ENCODE results near the gene RPE.

Gene RPE

DNA sequence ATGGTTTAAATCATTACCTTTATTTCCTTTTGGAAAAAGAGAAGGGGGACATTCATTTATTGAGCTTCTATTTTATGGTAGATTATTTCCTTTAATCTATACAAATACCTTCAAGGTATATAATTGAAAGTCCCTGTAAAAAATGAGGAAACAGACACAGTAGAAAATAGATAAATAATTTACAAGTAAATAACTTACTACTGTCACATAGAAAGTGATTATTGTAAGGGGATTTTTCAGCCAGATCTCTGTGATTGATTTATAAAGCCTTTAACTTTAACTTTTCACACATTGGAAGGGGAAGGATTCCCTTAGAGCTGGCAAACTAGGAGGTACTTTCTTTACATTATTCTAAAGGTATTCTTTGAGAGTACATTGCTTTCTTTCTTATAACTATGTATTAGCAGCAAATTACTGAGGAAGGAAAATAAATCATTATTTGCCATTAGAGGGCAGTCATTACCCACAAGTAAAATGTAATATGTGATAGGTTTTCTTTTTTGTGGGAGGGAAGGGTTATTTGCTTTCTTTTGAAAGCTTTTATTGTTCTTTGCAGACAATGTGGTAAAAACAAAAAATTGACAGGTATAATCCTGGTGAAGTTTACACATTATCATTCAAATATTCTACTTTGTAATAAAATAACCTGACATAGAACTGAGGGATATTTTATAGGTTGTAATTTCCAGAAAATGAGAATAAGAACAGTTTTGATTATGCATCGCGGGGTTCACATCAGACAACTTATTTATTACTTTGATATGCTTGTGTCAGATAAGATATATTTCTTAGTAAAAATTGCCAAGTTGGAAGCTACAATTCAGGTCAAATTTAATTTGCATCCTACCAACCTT is 24.8 kb upstream of the RPE start:
- CTCF ChIA-PET: interaction anchor here (0.6 to 9.8 kb wide), 13 partner anchors 9 to 512 kb away, joined by 3 to 124 read pairs (median 3); no protein-coding TSS in a partner anchor
- Histone ChIP-seq H3K27me3 (replicated peaks in 2 of 5; ENCODE audit: control insufficient read depth in 4 of 5, insufficient read depth in 5 of 5, low read length in 4 of 5) (peaks cover 0 to 2% (median 0%) of the 10 kb centered on the region in 5 experiments), H3K36me3 (ENCODE audit: control insufficient read depth in 4 of 4, insufficient read depth in 4 of 4, low read length in 3 of 4) (no peaks in the 10 kb centered on the region), H3K27ac (ENCODE audit: insufficient read depth in 1 of 2, low read depth in 1 of 2, low read length in 2 of 2, poor library complexity in 1 of 2, severe bottlenecking in 2 of 2) (no peak overlapping the region), H3K4me1 (ENCODE audit: control extremely low read depth in 1 of 4, control insufficient read depth in 4 of 4, insufficient read depth in 4 of 4, low read length in 3 of 4) (no peaks in the 10 kb centered on the region), H3K9me3 (ENCODE audit: control extremely low read depth in 1 of 5, control insufficient read depth in 4 of 5, insufficient read depth in 2 of 5, low read depth in 1 of 5, low read length in 4 of 5) (no peaks in the 10 kb centered on the region), H3K4me3 (ENCODE audit: control insufficient read depth in 1 of 7, extremely low read depth in 1 of 7, insufficient read depth in 4 of 7, low read depth in 2 of 7, low read length in 6 of 7) (no peak overlapping the region)
- no CpG with 5 or more reads among the region's 2 CpGs for WGBS (ENCODE audit: insufficient coverage)
- POLR2A ChIA-PET: no interaction called here
- peak; percentile 56 to 74 (median 69) for DNase-seq

DNA sequence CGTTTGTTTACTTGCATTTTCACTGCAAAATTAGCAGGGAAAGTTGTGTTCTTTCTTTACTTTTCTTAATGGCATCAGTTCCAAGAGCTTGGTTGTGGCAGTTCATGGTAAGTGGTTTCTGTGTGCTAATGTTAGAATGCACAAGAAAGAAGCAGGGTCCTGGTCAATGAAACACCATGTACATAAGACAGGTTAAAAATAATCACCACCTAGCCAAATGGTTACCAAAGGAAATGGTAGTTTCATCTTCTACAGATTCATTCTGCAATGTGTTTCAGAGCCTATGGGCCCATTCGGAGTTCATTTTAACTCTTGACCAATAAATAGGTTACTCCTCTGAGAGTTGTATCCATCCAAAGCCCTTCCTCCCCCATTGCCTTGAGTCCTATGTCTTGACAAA is 18.1 kb upstream of the RPE start:
- CTCF ChIA-PET: interaction anchor here (1.3 to 3.7 kb wide), 3 partner anchors 8 to 212 kb away, joined by 6 to 21 read pairs (median 7); no protein-coding TSS in a partner anchor
- H3K36me3 ChIP-seq (ENCODE audit: control insufficient read depth in 4 of 4, insufficient read depth in 4 of 4, low read length in 3 of 4): no peaks in the 10 kb centered on the region
- peaks cover 8 to 27% (median 22%) of the 10 kb centered on the region in 4 experiments for H3K4me1 ChIP-seq (ENCODE audit: control extremely low read depth in 1 of 4, control insufficient read depth in 4 of 4, insufficient read depth in 4 of 4, low read length in 3 of 4)
- 100% methylated on average over 2 of the region's 2 CpGs for WGBS (ENCODE audit: insufficient coverage)
- POLR2A ChIA-PET: no interaction called here
- H3K9me3 ChIP-seq (ENCODE audit: control extremely low read depth in 1 of 5, control insufficient read depth in 4 of 5, insufficient read depth in 2 of 5, low read depth in 1 of 5, low read length in 4 of 5): no peaks in the 10 kb centered on the region
- no peaks in the 10 kb centered on the region for H3K27me3 ChIP-seq (replicated peaks in 2 of 5; ENCODE audit: control insufficient read depth in 4 of 5, insufficient read depth in 5 of 5, low read length in 4 of 5)
- DNase-seq: no peak
- H3K4me3 ChIP-seq (ENCODE audit: control insufficient read depth in 1 of 7, extremely low read depth in 1 of 7, insufficient read depth in 4 of 7, low read depth in 2 of 7, low read length in 6 of 7): no peak overlapping the region
- no peak overlapping the region for H3K27ac ChIP-seq (ENCODE audit: insufficient read depth in 1 of 2, low read depth in 1 of 2, low read length in 2 of 2, poor library complexity in 1 of 2, severe bottlenecking in 2 of 2)

DNA sequence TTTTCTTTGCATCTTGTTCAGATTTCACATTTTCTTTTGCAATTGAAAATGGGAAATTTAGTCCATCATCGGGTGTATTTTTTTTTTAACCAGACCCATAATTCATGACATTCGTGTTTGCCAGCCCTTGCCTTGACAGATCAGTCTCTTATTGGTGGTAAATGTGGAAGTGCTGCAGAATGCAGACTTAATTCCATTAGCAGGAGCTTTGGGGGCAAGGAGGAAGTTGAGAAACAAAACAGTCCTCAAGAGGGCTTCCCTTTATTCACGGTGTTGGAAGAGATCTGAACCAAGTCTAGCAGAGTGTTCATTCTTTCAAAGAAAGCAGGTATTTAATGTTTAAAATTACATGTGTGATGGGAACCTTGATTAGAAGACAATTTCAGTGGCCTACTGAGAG is 16.6 kb upstream of the RPE start:
- POLR2A ChIA-PET: interaction anchor here (1.0 kb wide), 1 partner anchor 10 kb away, joined by 3 read pairs; no protein-coding TSS in a partner anchor
- Histone ChIP-seq H3K27me3 (replicated peaks in 2 of 5; ENCODE audit: control insufficient read depth in 4 of 5, insufficient read depth in 5 of 5, low read length in 4 of 5) (no peaks in the 10 kb centered on the region), H3K4me1 (ENCODE audit: control extremely low read depth in 1 of 4, control insufficient read depth in 4 of 4, insufficient read depth in 4 of 4, low read length in 3 of 4) (peaks cover 8 to 27% (median 22%) of the 10 kb centered on the region in 4 experiments), H3K27ac (ENCODE audit: insufficient read depth in 1 of 2, low read depth in 1 of 2, low read length in 2 of 2, poor library complexity in 1 of 2, severe bottlenecking in 2 of 2) (peak overlapping the region in 1 of 2 experiments; percentile 31), H3K9me3 (ENCODE audit: control extremely low read depth in 1 of 5, control insufficient read depth in 4 of 5, insufficient read depth in 2 of 5, low read depth in 1 of 5, low read length in 4 of 5) (no peaks in the 10 kb centered on the region), H3K36me3 (ENCODE audit: control insufficient read depth in 4 of 4, insufficient read depth in 4 of 4, low read length in 3 of 4) (no peaks in the 10 kb centered on the region), H3K4me3 (ENCODE audit: control insufficient read depth in 1 of 7, extremely low read depth in 1 of 7, insufficient read depth in 4 of 7, low read depth in 2 of 7, low read length in 6 of 7) (peak overlapping the region in 2 of 7 experiments; percentile 18 to 42)
- 0% methylated on average over 1 of the region's 3 CpGs for WGBS (ENCODE audit: insufficient coverage)
- CTCF ChIA-PET: interaction anchor here (0.8 to 3.7 kb wide), 5 partner anchors 8 to 210 kb away, joined by 3 to 21 read pairs (median 3); no protein-coding TSS in a partner anchor
- DNase-seq: peak in 2 of 3 donors; percentile 72 to 82

DNA sequence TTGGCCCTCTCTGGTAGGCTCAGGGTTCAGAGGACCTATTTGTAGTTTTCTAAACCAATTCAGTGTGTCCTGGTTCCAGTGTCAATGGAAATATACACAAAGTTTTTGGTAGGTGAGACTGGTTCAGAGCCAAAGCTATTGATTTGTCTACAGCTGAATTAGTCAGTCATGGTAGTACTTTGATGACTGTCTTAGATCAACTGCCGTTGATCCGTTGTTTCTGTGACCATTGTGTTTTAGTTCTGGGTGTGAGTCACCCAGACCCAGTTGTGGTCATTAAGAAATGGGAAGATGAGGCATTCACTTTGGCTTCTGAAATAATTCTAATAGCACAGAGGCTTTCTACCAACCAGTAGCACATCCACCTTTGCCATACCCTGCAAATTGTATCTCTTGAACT is 16.0 kb upstream of the RPE start:
- 100% methylated on average over 2 of the region's 2 CpGs for WGBS (ENCODE audit: insufficient coverage)
- peak overlapping the region in 2 of 7 experiments; percentile 18 to 42 for H3K4me3 ChIP-seq (ENCODE audit: control insufficient read depth in 1 of 7, extremely low read depth in 1 of 7, insufficient read depth in 4 of 7, low read depth in 2 of 7, low read length in 6 of 7)
- peak overlapping the region in 1 of 2 experiments; percentile 31 for H3K27ac ChIP-seq (ENCODE audit: insufficient read depth in 1 of 2, low read depth in 1 of 2, low read length in 2 of 2, poor library complexity in 1 of 2, severe bottlenecking in 2 of 2)
- no peaks in the 10 kb centered on the region for H3K36me3 ChIP-seq (ENCODE audit: control insufficient read depth in 4 of 4, insufficient read depth in 4 of 4, low read length in 3 of 4)
- H3K27me3 ChIP-seq (replicated peaks in 2 of 5; ENCODE audit: control insufficient read depth in 4 of 5, insufficient read depth in 5 of 5, low read length in 4 of 5): no peaks in the 10 kb centered on the region
- H3K9me3 ChIP-seq (ENCODE audit: control extremely low read depth in 1 of 5, control insufficient read depth in 4 of 5, insufficient read depth in 2 of 5, low read depth in 1 of 5, low read length in 4 of 5): no peaks in the 10 kb centered on the region
- peak in 2 of 3 donors; percentile 38 to 41 for DNase-seq
- peaks cover 8 to 27% (median 22%) of the 10 kb centered on the region in 4 experiments for H3K4me1 ChIP-seq (ENCODE audit: control extremely low read depth in 1 of 4, control insufficient read depth in 4 of 4, insufficient read depth in 4 of 4, low read length in 3 of 4)
- CTCF ChIA-PET: interaction anchor here (0.8 to 3.7 kb wide), 5 partner anchors 8 to 210 kb away, joined by 3 to 21 read pairs (median 3); no protein-coding TSS in a partner anchor
- POLR2A ChIA-PET: no interaction called here

DNA sequence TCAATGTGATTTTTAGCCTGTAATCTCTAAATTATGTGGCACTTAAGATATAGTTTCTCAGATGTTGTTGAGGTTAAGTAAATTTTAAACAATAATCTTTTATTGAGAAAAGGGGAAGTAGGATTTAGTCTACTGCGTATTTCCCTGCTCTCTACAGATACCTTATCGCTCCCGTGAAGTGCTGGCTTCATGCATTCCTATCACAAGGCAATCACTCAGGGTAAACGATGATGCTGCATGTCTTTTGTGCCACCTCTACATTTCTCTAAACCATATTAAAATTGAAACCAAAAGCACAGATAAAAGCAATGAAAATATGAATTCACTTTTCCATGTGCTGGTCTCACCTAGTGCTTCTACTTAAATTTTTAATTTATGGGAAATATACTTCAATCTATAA is 14.4 kb upstream of the RPE start:
- ChIA-PET POLR2A (no interaction called here), CTCF (interaction anchor here (1.0 to 3.7 kb wide), 2 partner anchors 207 to 208 kb away, joined by 4 to 21 read pairs; no protein-coding TSS in a partner anchor)
- no peaks in the 10 kb centered on the region for H3K27me3 ChIP-seq (replicated peaks in 2 of 5; ENCODE audit: control insufficient read depth in 4 of 5, insufficient read depth in 5 of 5, low read length in 4 of 5)
- 5% methylated on average over 4 of the region's 4 CpGs for WGBS (ENCODE audit: insufficient coverage)
- DNase-seq: peak; percentile 67 to 91 (median 81)
- H3K9me3 ChIP-seq (ENCODE audit: control extremely low read depth in 1 of 5, control insufficient read depth in 4 of 5, insufficient read depth in 2 of 5, low read depth in 1 of 5, low read length in 4 of 5): no peaks in the 10 kb centered on the region
- H3K4me3 ChIP-seq (ENCODE audit: control insufficient read depth in 1 of 7, extremely low read depth in 1 of 7, insufficient read depth in 4 of 7, low read depth in 2 of 7, low read length in 6 of 7): peak overlapping the region in 3 of 7 experiments; percentile 20 to 69 (median 33)
- H3K27ac ChIP-seq (ENCODE audit: insufficient read depth in 1 of 2, low read depth in 1 of 2, low read length in 2 of 2, poor library complexity in 1 of 2, severe bottlenecking in 2 of 2): no peak overlapping the region
- no peaks in the 10 kb centered on the region for H3K36me3 ChIP-seq (ENCODE audit: control insufficient read depth in 4 of 4, insufficient read depth in 4 of 4, low read length in 3 of 4)
- peaks cover 8 to 31% (median 22%) of the 10 kb centered on the region in 4 experiments for H3K4me1 ChIP-seq (ENCODE audit: control extremely low read depth in 1 of 4, control insufficient read depth in 4 of 4, insufficient read depth in 4 of 4, low read length in 3 of 4)

DNA sequence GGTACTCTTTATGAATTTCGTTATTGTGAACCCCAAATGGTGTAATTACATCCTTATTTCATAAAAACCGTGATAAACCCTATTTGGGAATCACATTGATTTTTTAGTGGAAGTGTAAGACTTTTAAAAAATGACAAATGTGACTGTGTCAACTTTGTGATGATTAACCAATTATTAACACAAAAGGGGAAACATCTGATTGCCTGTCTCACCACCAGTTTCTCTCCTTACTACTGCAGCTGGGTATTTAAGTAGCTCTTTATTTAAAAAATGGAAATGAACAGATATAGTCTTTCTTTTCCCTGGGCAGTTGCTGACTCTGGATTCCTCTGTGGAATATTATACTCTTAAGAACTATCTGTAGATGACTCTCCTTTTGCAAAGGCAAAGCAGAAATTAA is 11.6 kb upstream of the RPE start:
- no peaks in the 10 kb centered on the region for H3K36me3 ChIP-seq (ENCODE audit: control insufficient read depth in 4 of 4, insufficient read depth in 4 of 4, low read length in 3 of 4)
- H3K4me3 ChIP-seq (ENCODE audit: control insufficient read depth in 1 of 7, extremely low read depth in 1 of 7, insufficient read depth in 4 of 7, low read depth in 2 of 7, low read length in 6 of 7): no peak overlapping the region
- no CpG with 5 or more reads among the region's 2 CpGs for WGBS (ENCODE audit: insufficient coverage)
- CTCF ChIA-PET: interaction anchor here (1.2 kb wide), 1 partner anchor 181 kb away, joined by 3 read pairs; no protein-coding TSS in a partner anchor
- POLR2A ChIA-PET: no interaction called here
- H3K27ac ChIP-seq (ENCODE audit: insufficient read depth in 1 of 2, low read depth in 1 of 2, low read length in 2 of 2, poor library complexity in 1 of 2, severe bottlenecking in 2 of 2): no peak overlapping the region
- no peaks in the 10 kb centered on the region for H3K27me3 ChIP-seq (replicated peaks in 2 of 5; ENCODE audit: control insufficient read depth in 4 of 5, insufficient read depth in 5 of 5, low read length in 4 of 5)
- no peak for DNase-seq
- peaks cover 6 to 26% (median 17%) of the 10 kb centered on the region in 4 experiments for H3K4me1 ChIP-seq (ENCODE audit: control extremely low read depth in 1 of 4, control insufficient read depth in 4 of 4, insufficient read depth in 4 of 4, low read length in 3 of 4)
- H3K9me3 ChIP-seq (ENCODE audit: control extremely low read depth in 1 of 5, control insufficient read depth in 4 of 5, insufficient read depth in 2 of 5, low read depth in 1 of 5, low read length in 4 of 5): no peaks in the 10 kb centered on the region

DNA sequence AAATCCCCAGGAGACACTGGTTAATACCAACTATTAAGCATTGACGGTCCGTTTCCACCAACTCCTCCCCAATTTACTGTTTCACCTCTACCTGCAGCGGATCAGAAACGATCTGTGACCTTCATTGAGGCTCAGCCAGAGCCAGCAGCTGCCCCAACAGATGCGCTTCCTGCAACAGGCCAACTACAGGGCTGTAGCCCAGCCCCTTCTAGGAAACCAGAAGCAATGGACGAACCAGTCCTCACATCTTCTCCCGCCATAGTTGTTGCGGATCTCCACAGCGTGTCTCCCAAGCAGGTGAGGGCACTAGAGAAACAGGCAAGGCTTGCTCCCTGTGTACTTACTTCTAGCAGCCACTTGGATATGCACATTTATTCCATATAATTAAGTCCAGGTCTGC is 8.5 kb upstream of the RPE start:
- H3K27ac ChIP-seq (ENCODE audit: insufficient read depth in 1 of 2, low read depth in 1 of 2, low read length in 2 of 2, poor library complexity in 1 of 2, severe bottlenecking in 2 of 2): no peak overlapping the region
- H3K36me3 ChIP-seq (ENCODE audit: control insufficient read depth in 4 of 4, insufficient read depth in 4 of 4, low read length in 3 of 4): no peaks in the 10 kb centered on the region
- H3K4me3 ChIP-seq (ENCODE audit: control insufficient read depth in 1 of 7, extremely low read depth in 1 of 7, insufficient read depth in 4 of 7, low read depth in 2 of 7, low read length in 6 of 7): no peak overlapping the region
- no peaks in the 10 kb centered on the region for H3K9me3 ChIP-seq (ENCODE audit: control extremely low read depth in 1 of 5, control insufficient read depth in 4 of 5, insufficient read depth in 2 of 5, low read depth in 1 of 5, low read length in 4 of 5)
- 95% methylated on average over 3 of the region's 9 CpGs for WGBS (ENCODE audit: insufficient coverage)
- H3K27me3 ChIP-seq (replicated peaks in 2 of 5; ENCODE audit: control insufficient read depth in 4 of 5, insufficient read depth in 5 of 5, low read length in 4 of 5): no peaks in the 10 kb centered on the region
- H3K4me1 ChIP-seq (ENCODE audit: control extremely low read depth in 1 of 4, control insufficient read depth in 4 of 4, insufficient read depth in 4 of 4, low read length in 3 of 4): peaks cover 0 to 4% (median 0%) of the 10 kb centered on the region in 4 experiments
- CTCF ChIA-PET: interaction anchor here (1.0 to 2.3 kb wide), 3 partner anchors 9 to 17 kb away, joined by 3 to 9 read pairs (median 6); no protein-coding TSS in a partner anchor
- no peak for DNase-seq
- POLR2A ChIA-PET: no interaction called here

All from common myeloid progenitor, CD34-positive (primary cell).